Fibroblast of skin of scalp (primary cell): ENCODE data around the gene PLXNA2.

ENCODE experiments used
- DNase-seq: peaks from one replicate; pipeline ENCODE4 v3.0.0-alpha.2; 2013

The PLXNA2 gene

GRCh38 chr1:208009303-208009702 lies 234.9 kb downstream of the PLXNA2 start:
- DNase-seq, result no peak

GRCh38 chr1:208008534-208008933 lies 235.7 kb downstream of the PLXNA2 start:
- no peak for DNase-seq

- DNase-seq, result peak; percentile 73
Observed at GRCh38 chr1:208007938-208008342, 236.2 kb downstream of the PLXNA2 start.

GRCh38 chr1:208007319-208007937 lies 236.8 kb downstream of the PLXNA2 start:
- no peak for DNase-seq

GRCh38 chr1:208006258-208006920 lies 237.8 kb downstream of the PLXNA2 start:
- peak; percentile 36 for DNase-seq

GRCh38 chr1:208004851-208005250 lies 239.3 kb downstream of the PLXNA2 start:
- peak; percentile 68 for DNase-seq

- no peak for DNase-seq
Observed at GRCh38 chr1:208003241-208003640, 240.9 kb downstream of the PLXNA2 start.

- DNase-seq, result no peak
Observed at GRCh38 chr1:208002672-208003071, 241.5 kb downstream of the PLXNA2 start.

GRCh38 chr1:208002078-208002477 lies 242.1 kb downstream of the PLXNA2 start:
- no peak for DNase-seq

- DNase-seq, result no peak
Observed at GRCh38 chr1:208000504-208000903, 243.7 kb downstream of the PLXNA2 start.

GRCh38 chr1:207999972-208000371 lies 244.2 kb downstream of the PLXNA2 start:
- no peak for DNase-seq

GRCh38 chr1:207999274-207999915 lies 244.8 kb downstream of the PLXNA2 start:
- DNase-seq, result no peak

- DNase-seq, result no peak
Observed at GRCh38 chr1:207998691-207999090, 245.5 kb downstream of the PLXNA2 start.

GRCh38 chr1:207997486-207998268 lies 246.5 kb downstream of the PLXNA2 start:
- peak; percentile 78 for DNase-seq

GRCh38 chr1:207996636-207997035 lies 247.5 kb downstream of the PLXNA2 start:
- no peak for DNase-seq

- DNase-seq, result no peak
Observed at GRCh38 chr1:207995576-207995975, 248.6 kb downstream of the PLXNA2 start.

- DNase-seq, result no peak
Observed at GRCh38 chr1:207993477-207994445, 250.4 kb downstream of the PLXNA2 start.

- DNase-seq, result no peak
Observed at GRCh38 chr1:207992677-207993236, 251.4 kb downstream of the PLXNA2 start.

GRCh38 chr1:207991583-207992026 lies 252.6 kb downstream of the PLXNA2 start:
- DNase-seq, result no peak

- no peak for DNase-seq
Observed at GRCh38 chr1:207990876-207991582, 253.2 kb downstream of the PLXNA2 start.

GRCh38 chr1:207990455-207990854 lies 253.7 kb downstream of the PLXNA2 start:
- no peak for DNase-seq
